HG03565 (cell line): ENCODE data around the gene HS6ST2.

ENCODE experiments used
- ATAC-seq: cut with Tn5 transposase; IDR thresholded peaks from one replicate; pipeline ENCODE4 v1.9.1; 2021; ENCODE audit warnings: mild to moderate bottlenecking, moderate library complexity; ENCODE audit not compliant: unreplicated experiment

HS6ST2 gene

GRCh38 chrX:132689612-132690563, 268.5 kb downstream of the HS6ST2 start:
- no peak for ATAC-seq

- ATAC-seq = no peak
Observed at GRCh38 chrX:132685276-132685675, 273.2 kb downstream of the HS6ST2 start.

GRCh38 chrX:132677233-132677716, 281.2 kb downstream of the HS6ST2 start:
- no peak for ATAC-seq

GRCh38 chrX:132676561-132677186, 281.8 kb downstream of the HS6ST2 start:
- ATAC-seq = no peak

GRCh38 chrX:132676102-132676501, 282.3 kb downstream of the HS6ST2 start:
- no peak for ATAC-seq

GRCh38 chrX:132673331-132673730, 285.1 kb downstream of the HS6ST2 start:
- ATAC-seq = no peak

GRCh38 chrX:132671229-132671641, 287.2 kb downstream of the HS6ST2 start:
- ATAC-seq = no peak

GRCh38 chrX:132669142-132669541, 289.3 kb downstream of the HS6ST2 start:
- no peak for ATAC-seq

- no peak for ATAC-seq
Observed at GRCh38 chrX:132668178-132668577, 290.3 kb downstream of the HS6ST2 start.

GRCh38 chrX:132665676-132666075, 292.8 kb downstream of the HS6ST2 start:
- no peak for ATAC-seq

GRCh38 chrX:132664273-132664672, 294.2 kb downstream of the HS6ST2 start:
- no peak for ATAC-seq

- ATAC-seq = no peak
Observed at GRCh38 chrX:132662844-132663243, 295.6 kb downstream of the HS6ST2 start.

- ATAC-seq = no peak
Observed at GRCh38 chrX:132657876-132658275, 300.6 kb downstream of the HS6ST2 start.

- ATAC-seq = no peak
Observed at GRCh38 chrX:132652871-132653270, 305.6 kb downstream of the HS6ST2 start.

GRCh38 chrX:132651421-132652086, 306.9 kb downstream of the HS6ST2 start:
- ATAC-seq = no peak

GRCh38 chrX:132648895-132649294, 309.5 kb downstream of the HS6ST2 start:
- ATAC-seq = no peak

GRCh38 chrX:132639446-132639845, 319.0 kb downstream of the HS6ST2 start:
- no peak for ATAC-seq

- no peak for ATAC-seq
Observed at GRCh38 chrX:132638313-132638712, 320.1 kb downstream of the HS6ST2 start.

- no peak for ATAC-seq
Observed at GRCh38 chrX:132636080-132636479, 322.3 kb downstream of the HS6ST2 start.

GRCh38 chrX:132634521-132634920, 323.9 kb downstream of the HS6ST2 start:
- ATAC-seq = no peak

GRCh38 chrX:132631579-132632232, 326.7 kb downstream of the HS6ST2 start:
- no peak for ATAC-seq
